Stimulated activated naive CD4-positive, alpha-beta T cell (primary cell): ENCODE data around the gene BTBD9.

Experiments used
- DNase-seq, 6 experiments: peaks; one replicate each; lab custom pipeline; 2025; lab: John Stamatoyannopoulos, UW

Gene BTBD9

GRCh38 chr6:38194589-38194988, 445.1 kb downstream of the BTBD9 start:
- no peak for DNase-seq

GRCh38 chr6:38194282-38194572, 445.5 kb downstream of the BTBD9 start:
- DNase-seq = no peak

GRCh38 chr6:38193481-38194281, 446.0 kb downstream of the BTBD9 start:
- DNase-seq = no peak

GRCh38 chr6:38193051-38193450, 446.7 kb downstream of the BTBD9 start:
- no peak for DNase-seq

GRCh38 chr6:38192487-38192886, 447.2 kb downstream of the BTBD9 start:
- DNase-seq = no peak

- DNase-seq = no peak
Measured at GRCh38 chr6:38192011-38192410, 447.7 kb downstream of the BTBD9 start.

GRCh38 chr6:38191418-38191817, 448.3 kb downstream of the BTBD9 start:
- DNase-seq = no peak

GRCh38 chr6:38188677-38189335, 450.9 kb downstream of the BTBD9 start:
- no peak for DNase-seq

GRCh38 chr6:38187811-38188590, 451.7 kb downstream of the BTBD9 start:
- DNase-seq = no peak

- no peak for DNase-seq
Measured at GRCh38 chr6:38187325-38187724, 452.4 kb downstream of the BTBD9 start.

- no peak for DNase-seq
Measured at GRCh38 chr6:38185752-38186151, 454.0 kb downstream of the BTBD9 start.

GRCh38 chr6:38185244-38185643, 454.5 kb downstream of the BTBD9 start:
- DNase-seq = no peak

- DNase-seq = no peak
Measured at GRCh38 chr6:38184585-38185080, 455.1 kb downstream of the BTBD9 start.

GRCh38 chr6:38183856-38184584, 455.7 kb downstream of the BTBD9 start:
- no peak for DNase-seq

GRCh38 chr6:38182426-38182825, 457.3 kb downstream of the BTBD9 start:
- no peak for DNase-seq

- no peak for DNase-seq
Measured at GRCh38 chr6:38180586-38180985, 459.1 kb downstream of the BTBD9 start.

GRCh38 chr6:38179794-38180430, 459.8 kb downstream of the BTBD9 start:
- no peak for DNase-seq

- no peak for DNase-seq
Measured at GRCh38 chr6:38179300-38179699, 460.4 kb downstream of the BTBD9 start.

- DNase-seq = no peak
Measured at GRCh38 chr6:38178584-38178886, 461.2 kb downstream of the BTBD9 start.

GRCh38 chr6:38177882-38178583, 461.7 kb downstream of the BTBD9 start:
- DNase-seq = no peak
